GM12878 (cell line): ENCODE results near the gene AJM1. TPM values are rescaled to one million over a fixed set of nuclear protein-coding genes. Genes with fewer than 3 reads are reported as not detected.

ENCODE experiments used
- ATAC-seq: fragments of 200-7000 bp; cut with Tn5 transposase; 3 replicates; pipeline ENCODE4 v1.9.1; 2020; ENCODE audit warnings: mild to moderate bottlenecking, moderate library complexity
- BruUV-seq: library from RNA; stranded (reverse); fragments of 400-500 nt; replicated peaks from 2 replicates; lab custom pipeline; 2021; lab: Mats Ljungman, UMichigan
- CTCF ChIA-PET: fragments of 300-600 bp; sonication (Branson Sonifier 250); formaldehyde crosslinking; extraction: SDS; loops from one replicate; lab custom pipeline; 2021; ENCODE audit warnings: inconsistent platforms; lab: Yijun Ruan, JAX
- POLR2A ChIA-PET: fragments of 350-600 bp; formaldehyde crosslinking; extraction: SDS; loops from one replicate; lab custom pipeline; 2021; ENCODE audit warnings: inconsistent platforms; lab: Charles Lee
- RAD21 ChIA-PET: fragments of 300-600 bp; sonication (Branson Sonifier 250); formaldehyde crosslinking; loops from one replicate; lab custom pipeline; 2023; ENCODE audit warnings: antibody characterized with exemption; ENCODE audit not compliant: unreplicated experiment; lab: Charles Lee
- SMC1A ChIA-PET: fragments of 300-600 bp; sonication (Branson Sonifier 250); formaldehyde crosslinking; loops from one replicate; lab custom pipeline; 2023; ENCODE audit not compliant: unreplicated experiment, uncharacterized antibody; lab: Charles Lee
- DNase-seq: peaks from one replicate; pipeline ENCODE4 v3.0.0-alpha.2; 2011; ENCODE audit warnings: low read depth, low spot score
- FAIRE-seq: peaks from 3 replicates; lab custom pipeline; 2011; peaks lifted over from hg19 to GRCh38; lab: Jason Lieb, UNC
- H2AFZ ChIP-seq: 2 replicates; pipeline ENCODE4 v1.6.0; 2011; ENCODE audit warnings: low read depth, low read length, control low read depth; ENCODE audit not compliant: control insufficient read depth
- H3K27ac ChIP-seq: 2 replicates; pipeline ENCODE4 v1.5.1; 2011; ENCODE audit warnings: control low read depth; ENCODE audit not compliant: control insufficient read depth, insufficient read depth
- H3K27me3 ChIP-seq, 2 experiments: replicated peaks in 1 of 2; 2 replicates each; pipeline versions ENCODE4 v1.6.0 to v1.6.1; 2011; ENCODE audit warnings: low read length in 1 of 2; ENCODE audit not compliant: control insufficient read depth in 2 of 2, insufficient read depth in 2 of 2
- H3K36me3 ChIP-seq, 2 experiments: 2 replicates each; pipeline ENCODE4 v1.5.1; 2011; ENCODE audit warnings: low read length in 1 of 2; ENCODE audit not compliant: control insufficient read depth in 2 of 2, insufficient read depth in 2 of 2
- H3K4me1 ChIP-seq: 2 replicates; pipeline ENCODE4 v1.6.1; 2011; ENCODE audit warnings: mild to moderate bottlenecking, low read length, moderate library complexity, mixed read lengths; ENCODE audit not compliant: control insufficient read depth, insufficient read depth
- H3K4me2 ChIP-seq: 2 replicates; pipeline ENCODE4 v1.6.0; 2011; ENCODE audit warnings: control low read depth; ENCODE audit not compliant: control insufficient read depth, insufficient read depth
- H3K4me3 ChIP-seq: fragments of 200-600 bp; sonication (generic); 2 replicates; pipeline ENCODE4 v1.5.1; 2016
- H3K79me2 ChIP-seq: 2 replicates; pipeline ENCODE4 v1.6.0; 2011; ENCODE audit warnings: low read length; ENCODE audit not compliant: control insufficient read depth, insufficient read depth
- H3K9ac ChIP-seq: 2 replicates; pipeline ENCODE4 v1.8.0; 2011; ENCODE audit warnings: low read length, control low read depth, mixed read lengths; ENCODE audit not compliant: control insufficient read depth, insufficient read depth
- H3K9me3 ChIP-seq: replicated peaks from 3 replicates; pipeline ENCODE4 v1.5.1; 2011; ENCODE audit warnings: mild to moderate bottlenecking, low read length; ENCODE audit not compliant: control insufficient read depth, insufficient read depth
- H4K20me1 ChIP-seq: 2 replicates; pipeline ENCODE4 v1.6.0; 2011; ENCODE audit not compliant: control insufficient read depth, insufficient read depth
- ASH2L ChIP-seq: fragments of 300-600, 200-600 bp; sonication (generic); IDR thresholded peaks from 2 replicates; pipeline ENCODE4 v1.6.1; 2017; ENCODE audit warnings: low read depth, mild to moderate bottlenecking, borderline replicate concordance
- CBX5 ChIP-seq: sonication (generic); IDR thresholded peaks from 2 replicates; pipeline ENCODE4 v1.6.1; 2016; ENCODE audit warnings: low read depth, moderate library complexity, mild to moderate bottlenecking, inconsistent platforms
- CEBPB ChIP-seq, 2 experiments: fragments of 150-350 bp in 1 of 2; IDR thresholded peaks; 2 replicates each; pipeline ENCODE4 v1.6.1; 2012 to 2014; ENCODE audit warnings: low read depth in 2 of 2, low read length in 2 of 2, borderline replicate concordance in 1 of 2, inconsistent platforms in 1 of 2
- CUX1 ChIP-seq: IDR thresholded peaks from 2 replicates; pipeline ENCODE4 v1.6.1; 2012; ENCODE audit warnings: improper control_type of control experiment, low read depth, low read length; ENCODE audit not compliant: insufficient replicate concordance
- ELK1 ChIP-seq: IDR thresholded peaks from 2 replicates; pipeline ENCODE4 v1.6.1; 2012; ENCODE audit warnings: low read depth, low read length, improper control_type of control experiment
- HCFC1 ChIP-seq: fragments of 150-350 bp; IDR thresholded peaks from 2 replicates; pipeline ENCODE4 v1.6.1; 2014; ENCODE audit warnings: low read length
- MAX ChIP-seq: IDR thresholded peaks from 2 replicates; pipeline ENCODE4 v1.6.1; 2012; ENCODE audit warnings: low read depth, low read length, improper control_type of control experiment
- MLLT1 ChIP-seq: fragments of 450-650 bp; IDR thresholded peaks from 2 replicates; pipeline ENCODE4 v1.6.1; 2016; ENCODE audit warnings: mild to moderate bottlenecking
- NKRF ChIP-seq: fragments of 450-650 bp; conservative IDR thresholded peaks from 2 replicates; pipeline ENCODE4 v1.6.1; 2017; ENCODE audit warnings: mild to moderate bottlenecking, moderate library complexity
- NR2C2 ChIP-seq: IDR thresholded peaks from 2 replicates; pipeline ENCODE4 v1.6.1; 2011; ENCODE audit warnings: borderline replicate concordance, low read depth; ENCODE audit not compliant: control insufficient read depth, insufficient read length
- PKNOX1 ChIP-seq: fragments of 450-650 bp; IDR thresholded peaks from 2 replicates; pipeline ENCODE4 v1.6.1; 2016; ENCODE audit warnings: mild to moderate bottlenecking
- ZSCAN29 ChIP-seq: fragments of 450-650 bp; IDR thresholded peaks from 2 replicates; pipeline ENCODE4 v1.6.1; 2017; ENCODE audit warnings: mild to moderate bottlenecking, moderate library complexity
- WGBS: methylation state at CpG from one replicate; pipeline ENCODE4 v1.1.6; 2016; ENCODE audit warnings: low lambda C conversion rate; ENCODE audit not compliant: insufficient replicate concordance, insufficient coverage; ENCODE audit errors: missing lambda C conversion rate; 5-methylcytosine and 5-hydroxymethylcytosine counted together
- in situ Hi-C: fragments of 300-500 bp; cut with MboI; formaldehyde crosslinking; loops from 9 replicates; pipeline ENCODE4 v1.14.3; 2018; ENCODE audit warnings: mixed read lengths
- intact Hi-C: fragments of 100-400 bp; cut with micrococcal nuclease; formaldehyde crosslinking; loops from one replicate; pipeline ENCODE4 v1.14.2; 2022; ENCODE audit not compliant: unreplicated experiment
- polyA plus RNA-seq, 11 experiments: library from polyadenylated mRNA; depleted of rRNA in 4 of 11; unstranded in 6 of 11; stranded (reverse) in 5 of 11; fragments of >200 nt; fragmentation: Nextera tagmentation in 4 of 11; fragmentation: Illumina TruSeq in 1 of 11; extraction: Ambion mirVana in 4 of 11; extraction: Trizol in 1 of 11; gene quantifications; 1 replicate in 1 of 11; 2 replicates in 10 of 11; pipeline versions ENCODE4 v1.2.1 to v1.2.3, GENCODE V29; 2011 to 2016; ENCODE audit warnings: inconsistent platforms in 2 of 11, missing spikeins in 2 of 11, low read depth in 1 of 11
- total RNA-seq, 4 experiments: library from RNA; depleted of rRNA in 3 of 4; stranded (reverse); fragments of >200 nt in 3 of 4; fragmentation: Illumina TruSeq in 1 of 4; extraction: Trizol in 1 of 4; gene quantifications; 2 replicates each; pipeline versions ENCODE4 v1.2.1 to v1.2.3, GENCODE V29; 2013 to 2021

AJM1 gene
- total and polyA plus RNA-seq, 10 of the 15 experiments (the other 5 are each of a cell fraction or from before 2014, with no cell fraction given), result 0.06 to 2.5 (median 1.0) TPM; not detected in 2

- intact Hi-C loops, result no loop called here
- Histone ChIP-seq H2AFZ (no peak overlapping the region), H3K4me1 (no peaks in the 10 kb centered on the region), H3K27me3 (no peaks in the 10 kb centered on the region), H3K27ac (no peak overlapping the region), H3K4me3 (no peak overlapping the region), H3K9ac (no peak overlapping the region), H3K4me2 (no peak overlapping the region), H4K20me1 (no peaks in the 10 kb centered on the region), H3K9me3 (no peaks in the 10 kb centered on the region), H3K36me3 (peaks cover 11 to 12% of the 10 kb centered on the region in 2 experiments), H3K79me2 (no peaks in the 10 kb centered on the region)
- FAIRE-seq, result no peak
- ChIA-PET SMC1A (no interaction called here), RAD21 (no interaction called here), CTCF (no interaction called here), POLR2A (interaction anchor here (0.5 kb wide), 1 partner anchor 140 kb away, joined by 4 read pairs; no protein-coding TSS in a partner anchor)
- in situ Hi-C loops, result no loop called here
- BruUV-seq, result no TSS peak
- 92% methylated on average over 17 of the region's 17 CpGs for WGBS
- ATAC-seq, result no peak
- DNase-seq, result no peak
- TF ChIP-seq CBX5 (no peak), HCFC1 (no peak), MAX (no peak), ELK1 (no peak), CEBPB (IDR thresholded peaks at IDR 0.05; ENCODE audit: borderline replicate concordance in 1 of 2, low read depth in 2 of 2, low read length in 2 of 2) (no peak), ASH2L (no peak), CUX1 (no peak), ZSCAN29 (no peak), PKNOX1 (no peak), NR2C2 (no peak), NKRF (no peak), MLLT1 (no peak)
These were observed 16.1 kb upstream of the AJM1 start for GRCh38 chr9:136826188-136826541.
